Neural progenitor cell (in vitro differentiated cells): Measurements from ENCODE around the gene FARP2.

ENCODE experiments used
- EZH2 ChIP-seq: fragments of 200-600 bp; sonication (generic); IDR thresholded peaks from 2 replicates; pipeline ENCODE4 v1.6.1; 2017; ENCODE audit warnings: antibody characterized with exemption, mild to moderate bottlenecking, moderate library complexity
- TF ChIP-seq, protein P1 (sequence below): fragments of 200-600 bp; sonication (generic); IDR thresholded peaks from 2 replicates; pipeline ENCODE4 v1.5.1; 2017; ENCODE audit warnings: antibody characterized with exemption, mild to moderate bottlenecking

DNA sequence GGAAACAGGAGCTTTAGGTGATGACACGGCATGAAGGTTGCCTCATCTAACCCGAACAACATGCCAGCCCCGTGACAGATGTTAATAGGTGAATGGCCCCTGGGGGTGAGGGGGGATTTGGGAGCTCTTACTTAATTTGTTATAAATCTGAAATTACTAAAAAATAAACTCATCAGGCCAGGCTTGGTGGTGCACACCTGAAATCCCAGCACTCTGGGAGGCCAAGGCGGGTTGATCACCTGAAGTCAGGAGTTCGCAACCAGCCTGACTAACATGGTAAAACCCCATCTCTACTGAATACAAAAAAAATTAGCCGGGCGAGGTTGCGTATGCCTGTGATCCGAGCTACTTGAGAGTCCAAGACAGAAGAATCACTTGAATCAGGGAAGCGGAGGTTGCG, 146.2 kb downstream of the FARP2 start:
- TF ChIP-seq, protein P1, sequence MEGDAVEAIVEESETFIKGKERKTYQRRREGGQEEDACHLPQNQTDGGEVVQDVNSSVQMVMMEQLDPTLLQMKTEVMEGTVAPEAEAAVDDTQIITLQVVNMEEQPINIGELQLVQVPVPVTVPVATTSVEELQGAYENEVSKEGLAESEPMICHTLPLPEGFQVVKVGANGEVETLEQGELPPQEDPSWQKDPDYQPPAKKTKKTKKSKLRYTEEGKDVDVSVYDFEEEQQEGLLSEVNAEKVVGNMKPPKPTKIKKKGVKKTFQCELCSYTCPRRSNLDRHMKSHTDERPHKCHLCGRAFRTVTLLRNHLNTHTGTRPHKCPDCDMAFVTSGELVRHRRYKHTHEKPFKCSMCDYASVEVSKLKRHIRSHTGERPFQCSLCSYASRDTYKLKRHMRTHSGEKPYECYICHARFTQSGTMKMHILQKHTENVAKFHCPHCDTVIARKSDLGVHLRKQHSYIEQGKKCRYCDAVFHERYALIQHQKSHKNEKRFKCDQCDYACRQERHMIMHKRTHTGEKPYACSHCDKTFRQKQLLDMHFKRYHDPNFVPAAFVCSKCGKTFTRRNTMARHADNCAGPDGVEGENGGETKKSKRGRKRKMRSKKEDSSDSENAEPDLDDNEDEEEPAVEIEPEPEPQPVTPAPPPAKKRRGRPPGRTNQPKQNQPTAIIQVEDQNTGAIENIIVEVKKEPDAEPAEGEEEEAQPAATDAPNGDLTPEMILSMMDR, result no peak
- TF ChIP-seq EZH2, result no peak
